Astrocyte of the spinal cord (primary cell): ENCODE data around the gene RAI14.

Source experiments
- DNase-seq: peaks from one replicate; pipeline ENCODE4 v3.0.0; 2011; ENCODE audit warnings: low read depth, low spot score
- H3K4me3 ChIP-seq: 2 replicates; pipeline ENCODE4 v1.5.1; 2011; ENCODE audit warnings: low read depth, mild to moderate bottlenecking, low read length, moderate library complexity
- in situ Hi-C: cut with HindIII; loops from 2 replicates; pipeline ENCODE4 v1.10.0; 2017; ENCODE audit warnings: low sequenced_read_pairs
- TF ChIP-seq, protein P1 (sequence below): IDR thresholded peaks from 2 replicates; pipeline ENCODE4 v1.5.1; 2012; ENCODE audit warnings: low read depth, mild to moderate bottlenecking, low read length, inconsistent platforms

Gene RAI14

GRCh38 chr5:34616651-34617050, 39.5 kb upstream of the RAI14 start:
- in situ Hi-C loops, result no loop called here
- no peak for DNase-seq
- no peak overlapping the region for H3K4me3 ChIP-seq
- TF ChIP-seq, protein P1, sequence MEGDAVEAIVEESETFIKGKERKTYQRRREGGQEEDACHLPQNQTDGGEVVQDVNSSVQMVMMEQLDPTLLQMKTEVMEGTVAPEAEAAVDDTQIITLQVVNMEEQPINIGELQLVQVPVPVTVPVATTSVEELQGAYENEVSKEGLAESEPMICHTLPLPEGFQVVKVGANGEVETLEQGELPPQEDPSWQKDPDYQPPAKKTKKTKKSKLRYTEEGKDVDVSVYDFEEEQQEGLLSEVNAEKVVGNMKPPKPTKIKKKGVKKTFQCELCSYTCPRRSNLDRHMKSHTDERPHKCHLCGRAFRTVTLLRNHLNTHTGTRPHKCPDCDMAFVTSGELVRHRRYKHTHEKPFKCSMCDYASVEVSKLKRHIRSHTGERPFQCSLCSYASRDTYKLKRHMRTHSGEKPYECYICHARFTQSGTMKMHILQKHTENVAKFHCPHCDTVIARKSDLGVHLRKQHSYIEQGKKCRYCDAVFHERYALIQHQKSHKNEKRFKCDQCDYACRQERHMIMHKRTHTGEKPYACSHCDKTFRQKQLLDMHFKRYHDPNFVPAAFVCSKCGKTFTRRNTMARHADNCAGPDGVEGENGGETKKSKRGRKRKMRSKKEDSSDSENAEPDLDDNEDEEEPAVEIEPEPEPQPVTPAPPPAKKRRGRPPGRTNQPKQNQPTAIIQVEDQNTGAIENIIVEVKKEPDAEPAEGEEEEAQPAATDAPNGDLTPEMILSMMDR, result no peak

GRCh38 chr5:34618371-34619065, 37.6 kb upstream of the RAI14 start:
- in situ Hi-C loops, result no loop called here
- TF ChIP-seq, protein P1, result no peak
- DNase-seq, result no peak
- no peak overlapping the region for H3K4me3 ChIP-seq

DNA sequence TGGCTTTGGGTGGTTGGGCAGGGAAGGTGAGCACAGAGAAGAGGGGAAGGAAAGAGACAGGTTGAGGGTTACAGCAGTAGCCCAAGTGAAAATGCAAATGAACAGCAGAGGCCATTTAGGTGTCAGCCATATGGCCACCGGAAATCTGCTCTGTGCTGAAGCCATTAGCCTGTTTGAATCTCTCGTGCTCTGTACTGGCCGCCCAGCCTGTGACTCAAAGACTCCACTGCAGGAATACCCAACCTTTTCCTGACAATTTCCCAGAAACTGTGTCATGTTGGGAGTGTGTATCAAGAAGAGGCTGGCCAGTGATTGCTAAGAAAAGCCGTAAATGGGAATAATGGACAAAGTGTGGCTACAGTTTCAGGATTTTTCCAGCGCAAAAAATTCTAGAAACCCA, 35.9 kb upstream of the RAI14 start:
- no peak overlapping the region for H3K4me3 ChIP-seq
- in situ Hi-C loops, result no loop called here
- DNase-seq, result no peak
- TF ChIP-seq, protein P1, result no peak

- in situ Hi-C loops, result no loop called here
- no peak for DNase-seq
Measured at GRCh38 chr5:34621277-34622097, 34.6 kb upstream of the RAI14 start.

GRCh38 chr5:34622098-34622400, 34.1 kb upstream of the RAI14 start:
- DNase-seq, result peak; percentile 56
- in situ Hi-C loops, result no loop called here
- H3K4me3 ChIP-seq, result no peak overlapping the region
- TF ChIP-seq, protein P1, result no peak

More at GRCh38 chr5:34621277-34622097, 34.6 kb upstream of the RAI14 start:
- no peak overlapping the region for H3K4me3 ChIP-seq
- TF ChIP-seq, protein P1, result no peak

DNA sequence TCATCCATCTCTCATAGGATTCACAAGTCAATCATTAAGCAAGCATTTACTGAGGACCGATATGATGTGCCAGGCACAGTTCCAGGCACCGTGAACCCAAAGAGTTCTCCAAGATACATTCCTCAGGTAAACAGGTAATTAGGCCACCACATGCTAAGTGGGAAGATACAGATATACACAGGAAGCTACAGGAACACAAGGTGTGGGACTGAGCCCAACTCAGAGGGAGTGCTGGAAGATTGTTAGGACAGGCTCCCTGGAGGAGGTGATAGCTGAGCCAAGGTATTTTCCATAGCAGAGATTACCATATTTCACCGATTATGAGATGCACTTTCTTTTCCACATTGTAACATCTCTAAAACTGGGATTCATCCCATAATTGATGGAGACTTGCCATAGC, 31.4 kb upstream of the RAI14 start:
- no peak overlapping the region for H3K4me3 ChIP-seq
- TF ChIP-seq, protein P1, result no peak
- DNase-seq, result no peak
- in situ Hi-C loops, result no loop called here
